Testis (tissue), 3 donors: ENCODE data around the gene SLC23A2. TPM values are rescaled to one million over a fixed set of nuclear protein-coding genes. Genes with fewer than 3 reads are reported as not detected.

Experiments used
- DNase-seq: peaks from one replicate; pipeline ENCODE4 v3.0.0-alpha.2; 2019
- H3K27ac ChIP-seq, 2 donors: fragments of 200-600 bp; sonication (generic); one replicate each; pipeline ENCODE4 v1.5.1; 2019
- H3K27me3 ChIP-seq: fragments of 200-600 bp; sonication (generic); one replicate; pipeline ENCODE4 v1.5.1; 2019
- H3K36me3 ChIP-seq: fragments of 200-600 bp; sonication (generic); one replicate; pipeline ENCODE4 v1.5.1; 2017; ENCODE audit warnings: low read depth; ENCODE audit errors: missing control alignments
- H3K4me1 ChIP-seq: fragments of 200-600 bp; sonication (generic); one replicate; pipeline ENCODE4 v1.5.1; 2019
- H3K4me3 ChIP-seq, 2 donors: fragments of 200-600 bp; sonication (generic); one replicate each; pipeline ENCODE4 v1.5.1; 2017 to 2019
- H3K9me3 ChIP-seq: fragments of 200-600 bp; sonication (generic); one replicate; pipeline ENCODE4 v1.5.1; 2017
- POLR2A ChIP-seq: fragments of 450-650 bp; IDR thresholded peaks from one replicate; pipeline ENCODE4 v1.6.1; 2017; ENCODE audit warnings: antibody characterized with exemption, mild to moderate bottlenecking, moderate library complexity
- WGBS, 2 donors: methylation state at CpG; one replicate each; pipeline ENCODE4 v1.1.5; 2018; 5-methylcytosine and 5-hydroxymethylcytosine counted together
- intact Hi-C: fragments of 100-400 bp; cut with DNase I; formaldehyde crosslinking; loops from one replicate; pipeline ENCODE4 v1.15.1; 2023; ENCODE audit warnings: low total_unique reads
- polyA plus RNA-seq: library from polyadenylated mRNA; stranded (reverse); fragments of 350-450 nt; fragmentation: Illumina TruSeq; extraction: RNeasy Lipid Tissue Mini Kit (QIAGEN cat#74804); gene quantifications from one replicate; pipeline ENCODE4 v1.2.3, GENCODE V29; 2014; ENCODE audit warnings: low read depth, low replicate concordance; ENCODE audit not compliant: insufficient read depth
- small RNA-seq, 2 donors: library from RNA; depleted of rRNA; stranded (forward); fragments of <200 nt; gene quantifications; one replicate each; pipeline ENCODE3, GENCODE V24; 2016
- total RNA-seq, 2 donors: library from RNA; depleted of rRNA; stranded (reverse); fragments of >200 nt; gene quantifications; one replicate each; pipeline ENCODE4 v1.2.3, GENCODE V29; 2016
- TF ChIP-seq, protein P1 (sequence below), 3 experiments: fragments of 450-650 bp in 2 of 3; fragments of 200-600 bp in 1 of 3; sonication (generic) in 1 of 3; IDR thresholded peaks; one replicate each; pipeline ENCODE4 v1.5.1; 2016 to 2019; ENCODE audit warnings: antibody characterized with exemption in 3 of 3, mild to moderate bottlenecking in 2 of 3, moderate library complexity in 1 of 3

The SLC23A2 gene
- total and polyA plus RNA-seq, 3 donors from 2014 or later, result 23.6 to 49.3 (median 40.7) TPM

DNA sequence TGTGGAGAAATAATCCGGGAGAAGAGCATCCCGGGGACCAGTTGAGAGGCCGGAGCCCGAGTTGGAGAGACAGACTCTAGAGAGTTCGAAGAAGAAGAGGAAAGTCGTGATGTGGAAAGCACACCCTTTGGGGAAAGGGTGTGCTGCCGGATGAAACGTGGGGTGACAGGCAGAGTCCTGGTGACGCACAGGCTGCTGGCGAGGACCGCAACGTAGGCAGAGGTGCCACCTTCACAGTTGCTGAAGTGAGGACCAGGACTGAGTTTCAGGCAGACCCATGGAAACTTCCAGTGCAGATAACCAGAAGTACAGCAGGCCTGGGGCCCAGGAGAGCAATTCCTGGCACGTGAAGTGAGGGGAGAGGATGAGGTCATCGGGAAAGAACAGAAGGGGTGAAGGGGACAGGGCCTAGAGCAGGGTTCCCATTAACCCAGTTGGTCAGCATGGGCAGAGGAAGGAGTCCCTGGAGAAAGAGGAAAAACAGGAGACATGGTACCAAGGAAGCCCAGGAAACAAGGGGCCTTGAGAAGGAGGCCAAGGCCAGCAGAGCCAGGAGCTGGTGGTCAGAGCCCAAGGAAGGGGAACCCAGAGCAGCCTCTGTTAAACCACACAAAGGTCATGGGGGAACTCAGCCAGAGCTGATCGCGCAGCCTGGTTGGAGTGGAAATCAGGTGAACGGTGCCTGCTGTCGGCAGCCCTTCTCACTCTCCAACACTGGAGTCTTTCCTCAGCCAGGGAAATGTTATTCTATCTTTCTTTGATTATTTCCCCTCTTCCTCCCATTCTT, 195.5 kb downstream of the SLC23A2 start:
- TF ChIP-seq, protein P1, sequence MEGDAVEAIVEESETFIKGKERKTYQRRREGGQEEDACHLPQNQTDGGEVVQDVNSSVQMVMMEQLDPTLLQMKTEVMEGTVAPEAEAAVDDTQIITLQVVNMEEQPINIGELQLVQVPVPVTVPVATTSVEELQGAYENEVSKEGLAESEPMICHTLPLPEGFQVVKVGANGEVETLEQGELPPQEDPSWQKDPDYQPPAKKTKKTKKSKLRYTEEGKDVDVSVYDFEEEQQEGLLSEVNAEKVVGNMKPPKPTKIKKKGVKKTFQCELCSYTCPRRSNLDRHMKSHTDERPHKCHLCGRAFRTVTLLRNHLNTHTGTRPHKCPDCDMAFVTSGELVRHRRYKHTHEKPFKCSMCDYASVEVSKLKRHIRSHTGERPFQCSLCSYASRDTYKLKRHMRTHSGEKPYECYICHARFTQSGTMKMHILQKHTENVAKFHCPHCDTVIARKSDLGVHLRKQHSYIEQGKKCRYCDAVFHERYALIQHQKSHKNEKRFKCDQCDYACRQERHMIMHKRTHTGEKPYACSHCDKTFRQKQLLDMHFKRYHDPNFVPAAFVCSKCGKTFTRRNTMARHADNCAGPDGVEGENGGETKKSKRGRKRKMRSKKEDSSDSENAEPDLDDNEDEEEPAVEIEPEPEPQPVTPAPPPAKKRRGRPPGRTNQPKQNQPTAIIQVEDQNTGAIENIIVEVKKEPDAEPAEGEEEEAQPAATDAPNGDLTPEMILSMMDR (IDR thresholded peaks at IDR 0.05), result no peak
- TF ChIP-seq POLR2A, result no peak
- no peak overlapping the region for H3K4me3 ChIP-seq
- intact Hi-C loops, result no loop called here

DNA sequence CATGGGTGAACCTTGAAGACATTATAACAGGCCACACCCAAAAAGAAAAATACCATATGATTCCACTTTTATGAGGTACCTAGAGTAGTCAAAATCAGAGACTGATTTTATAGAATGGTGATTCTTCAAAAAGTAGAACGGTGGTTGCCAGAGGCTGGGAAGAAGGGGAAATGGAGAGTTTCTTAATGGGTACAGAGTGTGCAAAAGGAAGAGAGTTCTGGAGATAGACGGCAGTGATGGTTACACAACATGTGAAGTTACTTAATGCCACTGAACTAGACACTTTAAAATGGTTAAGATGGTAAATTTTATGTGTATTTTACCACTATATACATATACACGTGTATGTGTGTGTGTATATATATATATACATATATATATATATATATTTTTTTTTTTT, 198.8 kb downstream of the SLC23A2 start:
- no peak overlapping the region for H3K4me3 ChIP-seq
- H3K27ac ChIP-seq, result peak overlapping the region in 1 of 2 donors; percentile 1
- peaks cover 6% of the 10 kb centered on the region for H3K4me1 ChIP-seq
- H3K9me3 ChIP-seq, result no peaks in the 10 kb centered on the region
- H3K27me3 ChIP-seq, result no peaks in the 10 kb centered on the region
- TF ChIP-seq POLR2A, result no peak
- TF ChIP-seq, protein P1 (IDR thresholded peaks at IDR 0.05), result no peak
- 64% methylated on average over 3 of the region's 3 CpGs for WGBS, 2 donors
- no peaks in the 10 kb centered on the region for H3K36me3 ChIP-seq
- no peak for DNase-seq
- intact Hi-C loops, result no loop called here

More for the DNA sequence above, 195.5 kb downstream of the SLC23A2 start:
- Histone ChIP-seq H3K9me3 (no peaks in the 10 kb centered on the region), H3K27me3 (no peaks in the 10 kb centered on the region), H3K4me1 (peaks cover 24% of the 10 kb centered on the region), H3K36me3 (no peaks in the 10 kb centered on the region), H3K27ac (peak overlapping the region; percentile 6 to 68)
- no peak for DNase-seq
- 56 to 66% methylated on average over 18 of the region's 18 CpGs for whole genome bisulfite sequencing, 2 donors

Small RNA genes lying within 50 kb of the gene (small RNA-seq; reads per million reads assigned to genes)
- gene AL121890.1 (0 reads per million in 2 donors), gene RF00322 (0 reads per million in 2 donors)

Other genes starting within 250 kb of the SLC23A2 start
- 10 to 100 TPM; 67.8 to 82.9 TPM for gene RASSF2, start 177.9 kb downstream of the SLC23A2 start, total RNA-seq
- gene RASSF2, start 177.9 kb downstream of the SLC23A2 start, polyA plus RNA-seq, result 54.8 TPM
- gene TMEM230, start 111.6 kb upstream of the SLC23A2 start, total RNA-seq, result 10 to 100 TPM; 76.3 to 82.8 TPM
- 118 TPM for gene TMEM230, start 111.6 kb upstream of the SLC23A2 start, polyA plus RNA-seq
- 10 to 100 TPM; 55.4 to 65.0 TPM for gene PCNA, start 118.4 kb upstream of the SLC23A2 start, total RNA-seq
- gene PCNA, start 118.4 kb upstream of the SLC23A2 start, polyA plus RNA-seq, result 121 TPM
- gene CDS2, start 125.5 kb upstream of the SLC23A2 start, total RNA-seq, result 10 to 100 TPM; 65.7 to 71.0 TPM
- 55.0 TPM for gene CDS2, start 125.5 kb upstream of the SLC23A2 start, polyA plus RNA-seq